Measurements from ENCODE around the gene CST5.
"Not testable (repeated sequence)": the region's sequence is repeated elsewhere in the genome, so short reads cannot be mapped to it uniquely, and the experiment has no call there.

Gene CST5

GRCh38 chr20:23881371-23881770 is 1.8 kb upstream of the CST5 start:
- no peak overlapping the region for H3K4me3 Mint-ChIP-seq
- H3K36me3 Mint-ChIP-seq (ENCODE audit: insufficient read depth): no peaks in the 10 kb centered on the region
- H3K27me3 Mint-ChIP-seq: no peaks in the 10 kb centered on the region
- no peak for DNase-seq (ENCODE audit: low spot score in 2 of 2)
- no peaks in the 10 kb centered on the region for H3K4me1 Mint-ChIP-seq
- no peaks in the 10 kb centered on the region for H3K9me3 Mint-ChIP-seq
- no peak for ATAC-seq (replicated peaks; ENCODE audit: extremely low read depth, poor library complexity, severe bottlenecking)
- H3K27ac Mint-ChIP-seq (ENCODE audit: low read depth): no peak overlapping the region

GRCh38 chr20:23880417-23880816 is 869 bp upstream of the CST5 start:
- Mint-ChIP-seq H3K4me1 (no peaks in the 10 kb centered on the region), H3K27me3 (no peaks in the 10 kb centered on the region), H3K9me3 (no peaks in the 10 kb centered on the region), H3K4me3 (no peak overlapping the region), H3K36me3 (ENCODE audit: insufficient read depth) (no peaks in the 10 kb centered on the region), H3K27ac (ENCODE audit: low read depth) (no peak overlapping the region)
- DNase-seq (ENCODE audit: low spot score in 2 of 2) (no peak), ATAC-seq (replicated peaks; ENCODE audit: extremely low read depth, poor library complexity, severe bottlenecking) (no peak)

DNA sequence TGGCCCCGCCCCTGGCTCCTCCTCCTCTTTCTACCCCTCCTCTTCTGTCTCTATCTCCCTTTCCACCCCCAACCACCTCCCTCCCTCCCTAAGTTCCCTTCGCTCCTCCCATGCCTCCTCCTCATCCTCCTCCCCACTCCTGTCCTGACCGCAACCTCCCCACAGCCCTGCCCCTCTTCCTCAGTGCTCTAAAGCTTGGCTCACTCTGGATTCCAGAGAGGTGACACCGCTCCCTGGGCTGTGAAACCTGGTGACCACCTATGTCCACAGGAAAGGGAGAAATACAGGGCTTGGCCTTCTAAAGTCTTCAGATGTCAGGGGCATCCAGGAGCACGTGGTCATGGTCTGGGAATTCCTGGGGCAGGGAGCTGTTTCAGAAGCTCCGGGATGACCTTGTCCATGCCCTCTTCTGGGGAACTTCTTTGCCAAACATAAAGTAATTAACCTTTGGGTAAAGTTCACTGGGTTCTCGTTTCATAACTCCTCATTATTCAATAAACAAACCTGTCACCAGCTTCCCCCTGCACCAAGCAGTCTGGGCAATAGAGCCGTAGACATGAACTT is 345 bp upstream of the CST5 start:
- DNase-seq (ENCODE audit: low spot score in 2 of 2): no peak
- Mint-ChIP-seq H3K4me3 (no peak overlapping the region), H3K4me1 (no peaks in the 10 kb centered on the region), H3K9me3 (no peaks in the 10 kb centered on the region), H3K27me3 (no peaks in the 10 kb centered on the region), H3K36me3 (ENCODE audit: insufficient read depth) (no peaks in the 10 kb centered on the region), H3K27ac (ENCODE audit: low read depth) (no peak overlapping the region)
- ATAC-seq (replicated peaks; ENCODE audit: extremely low read depth, poor library complexity, severe bottlenecking): no peak

- H3K9me3 Mint-ChIP-seq: no peaks in the 10 kb centered on the region
- no peaks in the 10 kb centered on the region for H3K36me3 Mint-ChIP-seq (ENCODE audit: insufficient read depth)
- no peak overlapping the region for H3K4me3 Mint-ChIP-seq
- DNase-seq (ENCODE audit: low spot score in 2 of 2) (no peak), ATAC-seq (replicated peaks; ENCODE audit: extremely low read depth, poor library complexity, severe bottlenecking) (no peak)
- no peaks in the 10 kb centered on the region for H3K27me3 Mint-ChIP-seq
- no peaks in the 10 kb centered on the region for H3K4me1 Mint-ChIP-seq
- H3K27ac Mint-ChIP-seq (ENCODE audit: low read depth): no peak overlapping the region
These were observed 761 bp downstream of the CST5 start for GRCh38 chr20:23878787-23879186.

- not testable (repeated sequence) for H3K27me3 Mint-ChIP-seq; H3K36me3 Mint-ChIP-seq (ENCODE audit: insufficient read depth); ATAC-seq (replicated peaks; ENCODE audit: extremely low read depth, poor library complexity, severe bottlenecking); H3K4me3 Mint-ChIP-seq; H3K9me3 Mint-ChIP-seq; H3K27ac Mint-ChIP-seq (ENCODE audit: low read depth); H3K4me1 Mint-ChIP-seq; DNase-seq (ENCODE audit: low spot score in 2 of 2)
These were observed 1.5 kb downstream of the CST5 start for GRCh38 chr20:23878016-23878542.

GRCh38 chr20:23877524-23877923 is 2.0 kb downstream of the CST5 start:
- Mint-ChIP-seq H3K27me3 (no peaks in the 10 kb centered on the region), H3K27ac (ENCODE audit: low read depth) (no peak overlapping the region), H3K9me3 (no peaks in the 10 kb centered on the region), H3K4me3 (no peak overlapping the region), H3K36me3 (ENCODE audit: insufficient read depth) (no peaks in the 10 kb centered on the region), H3K4me1 (no peaks in the 10 kb centered on the region)
- DNase-seq (ENCODE audit: low spot score in 2 of 2) (no peak), ATAC-seq (replicated peaks; ENCODE audit: extremely low read depth, poor library complexity, severe bottlenecking) (no peak)

DNA sequence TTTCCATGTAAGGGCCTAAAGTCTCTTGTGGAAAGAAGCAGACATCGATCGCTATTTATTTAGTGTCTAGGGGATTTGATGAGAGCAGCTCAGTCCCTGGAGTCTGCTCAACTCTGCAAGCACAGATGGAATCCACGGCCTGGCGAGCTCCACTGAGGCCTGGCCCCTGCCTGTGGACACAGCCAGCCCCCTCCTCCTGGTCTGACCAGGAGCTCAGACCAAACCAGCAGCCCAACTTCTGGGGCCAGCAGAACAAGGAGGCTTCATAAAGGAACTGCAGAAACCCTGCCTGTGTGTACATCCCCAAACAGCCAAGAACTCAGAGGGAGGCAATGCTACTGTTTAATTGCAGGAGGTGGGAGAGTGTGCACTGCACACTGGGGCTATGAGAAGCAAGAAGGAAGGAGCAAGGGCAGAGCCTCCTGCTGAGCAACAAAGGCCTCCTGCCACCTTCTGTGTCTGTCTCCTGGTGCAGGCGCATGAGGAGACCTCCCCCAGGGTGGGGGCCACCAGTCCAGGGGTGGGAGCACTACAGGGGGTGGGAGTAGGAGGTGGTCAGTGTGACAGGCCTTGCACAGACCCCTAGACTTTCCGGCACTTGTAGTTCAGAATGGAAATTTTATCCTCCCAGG is 3.8 kb downstream of the CST5 start:
- DNase-seq (ENCODE audit: low spot score in 2 of 2) (no peak), ATAC-seq (replicated peaks; ENCODE audit: extremely low read depth, poor library complexity, severe bottlenecking) (no peak)
- Mint-ChIP-seq H3K4me3 (no peak overlapping the region), H3K27ac (ENCODE audit: low read depth) (no peak overlapping the region), H3K4me1 (no peaks in the 10 kb centered on the region), H3K36me3 (ENCODE audit: insufficient read depth) (no peaks in the 10 kb centered on the region), H3K9me3 (no peaks in the 10 kb centered on the region), H3K27me3 (peaks cover 2% of the 10 kb centered on the region)

- H3K36me3 Mint-ChIP-seq (ENCODE audit: insufficient read depth): no peaks in the 10 kb centered on the region
- ATAC-seq (replicated peaks; ENCODE audit: extremely low read depth, poor library complexity, severe bottlenecking) (no peak), DNase-seq (ENCODE audit: low spot score in 2 of 2) (no peak)
- H3K4me1 Mint-ChIP-seq: no peaks in the 10 kb centered on the region
- H3K9me3 Mint-ChIP-seq: no peaks in the 10 kb centered on the region
- H3K27me3 Mint-ChIP-seq: peaks cover 11% of the 10 kb centered on the region
- no peak overlapping the region for H3K4me3 Mint-ChIP-seq
- no peak overlapping the region for H3K27ac Mint-ChIP-seq (ENCODE audit: low read depth)
These were observed 4.8 kb downstream of the CST5 start for GRCh38 chr20:23874747-23875146.

DNA sequence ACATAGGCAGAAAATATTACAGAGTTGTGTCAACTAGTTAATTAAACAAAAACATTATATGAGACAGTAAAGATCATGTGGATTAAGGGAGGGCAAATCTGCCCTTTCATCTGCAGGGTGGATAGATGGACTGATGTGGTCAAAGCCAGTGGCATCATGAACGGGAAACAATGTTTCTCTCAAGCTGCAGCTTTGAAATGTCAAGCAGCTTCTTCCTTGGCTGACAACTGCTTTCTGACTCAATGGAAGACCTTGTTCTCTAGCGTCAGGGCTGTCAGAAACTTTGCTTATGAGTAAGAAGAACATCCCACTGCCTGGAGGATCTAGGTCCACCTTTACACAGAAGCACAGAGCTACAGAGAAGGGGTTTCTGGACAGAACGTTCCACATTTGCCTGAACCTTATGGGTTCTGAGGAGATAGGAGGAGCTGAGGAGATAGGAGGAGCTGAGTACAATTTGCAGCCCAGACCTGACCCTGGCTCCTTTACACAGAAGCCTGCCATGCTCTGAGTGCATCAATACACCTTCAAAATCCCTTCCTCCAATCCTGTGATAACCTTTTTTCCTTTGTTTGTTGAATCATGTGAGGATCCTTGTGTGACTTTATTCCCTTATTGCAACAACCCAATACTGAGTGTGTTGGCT is 6.1 kb downstream of the CST5 start:
- no peaks in the 10 kb centered on the region for H3K36me3 Mint-ChIP-seq (ENCODE audit: insufficient read depth)
- H3K27me3 Mint-ChIP-seq: peaks cover 24% of the 10 kb centered on the region
- no peaks in the 10 kb centered on the region for H3K9me3 Mint-ChIP-seq
- no peak for ATAC-seq (replicated peaks; ENCODE audit: extremely low read depth, poor library complexity, severe bottlenecking)
- no peak overlapping the region for H3K4me3 Mint-ChIP-seq
- DNase-seq (ENCODE audit: low spot score in 2 of 2): no peak
- no peak overlapping the region for H3K27ac Mint-ChIP-seq (ENCODE audit: low read depth)
- H3K4me1 Mint-ChIP-seq: no peaks in the 10 kb centered on the region

DNA sequence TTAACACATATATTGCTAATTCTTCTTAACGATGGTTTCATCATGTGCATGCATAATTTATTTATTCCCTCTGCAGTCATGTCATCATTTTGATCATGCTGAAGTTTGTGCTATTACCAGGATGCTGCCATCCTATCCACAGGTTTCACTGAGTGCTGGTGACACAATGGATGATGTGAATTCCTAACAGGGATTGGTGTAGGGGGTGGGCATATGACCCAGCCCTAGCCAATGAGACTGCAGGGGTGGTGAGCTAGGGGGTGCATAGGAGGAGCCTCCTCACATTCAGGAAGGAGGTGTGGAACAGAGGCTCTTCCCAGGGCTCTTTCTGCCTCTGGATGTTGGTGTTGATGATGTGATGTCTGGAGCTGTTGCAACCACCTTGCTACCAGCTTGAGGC is 7.5 kb downstream of the CST5 start:
- no peak overlapping the region for H3K4me3 Mint-ChIP-seq
- H3K4me1 Mint-ChIP-seq: no peaks in the 10 kb centered on the region
- H3K27me3 Mint-ChIP-seq: peaks cover 38% of the 10 kb centered on the region
- no peaks in the 10 kb centered on the region for H3K9me3 Mint-ChIP-seq
- no peaks in the 10 kb centered on the region for H3K36me3 Mint-ChIP-seq (ENCODE audit: insufficient read depth)
- H3K27ac Mint-ChIP-seq (ENCODE audit: low read depth): no peak overlapping the region
- no peak for ATAC-seq (replicated peaks; ENCODE audit: extremely low read depth, poor library complexity, severe bottlenecking)
- no peak for DNase-seq (ENCODE audit: low spot score in 2 of 2)

DNA sequence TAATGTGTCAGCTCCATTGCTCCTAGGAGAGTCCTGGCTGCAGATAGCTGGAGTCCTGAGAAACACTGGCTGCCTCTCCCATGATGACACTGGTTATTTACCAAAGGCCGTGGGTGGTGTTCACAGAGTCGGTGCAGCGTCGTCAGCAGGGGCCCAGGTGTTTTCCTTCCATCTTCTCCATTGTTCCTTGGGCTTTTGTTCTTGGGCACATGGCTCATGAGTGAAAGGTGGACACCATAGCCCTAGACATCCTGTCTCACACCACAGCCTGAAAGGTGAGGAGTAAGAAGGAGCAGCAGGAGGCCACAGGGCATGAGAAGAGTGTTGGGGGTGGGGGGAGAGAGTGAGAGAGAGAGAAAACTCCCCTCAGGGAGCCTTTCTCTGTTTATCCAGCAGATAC is 9.1 kb downstream of the CST5 start:
- Mint-ChIP-seq H3K9me3 (no peaks in the 10 kb centered on the region), H3K27me3 (peaks cover 54% of the 10 kb centered on the region), H3K4me3 (no peak overlapping the region), H3K36me3 (ENCODE audit: insufficient read depth) (no peaks in the 10 kb centered on the region), H3K27ac (ENCODE audit: low read depth) (no peak overlapping the region), H3K4me1 (no peaks in the 10 kb centered on the region)
- no peak for DNase-seq (ENCODE audit: low spot score in 2 of 2)
- no peak for ATAC-seq (replicated peaks; ENCODE audit: extremely low read depth, poor library complexity, severe bottlenecking)

- Mint-ChIP-seq H3K27ac (ENCODE audit: low read depth) (no peak overlapping the region), H3K27me3 (peaks cover 55% of the 10 kb centered on the region), H3K36me3 (ENCODE audit: insufficient read depth) (no peaks in the 10 kb centered on the region), H3K4me1 (no peaks in the 10 kb centered on the region), H3K9me3 (no peaks in the 10 kb centered on the region), H3K4me3 (no peak overlapping the region)
- no peak for DNase-seq (ENCODE audit: low spot score in 2 of 2)
- ATAC-seq (replicated peaks; ENCODE audit: extremely low read depth, poor library complexity, severe bottlenecking): no peak
These were observed 10.0 kb downstream of the CST5 start for GRCh38 chr20:23869520-23869919.

GRCh38 chr20:23868321-23868720 is 11.2 kb downstream of the CST5 start:
- no peak for DNase-seq (ENCODE audit: low spot score in 2 of 2)
- H3K27me3 Mint-ChIP-seq: peaks cover 55% of the 10 kb centered on the region
- no peaks in the 10 kb centered on the region for H3K9me3 Mint-ChIP-seq

More at GRCh38 chr20:23868321-23868720, 11.2 kb downstream of the CST5 start:
- Mint-ChIP-seq H3K4me3 (no peak overlapping the region), H3K36me3 (ENCODE audit: insufficient read depth) (no peaks in the 10 kb centered on the region), H3K4me1 (no peaks in the 10 kb centered on the region), H3K27ac (ENCODE audit: low read depth) (no peak overlapping the region)
- no peak for ATAC-seq (replicated peaks; ENCODE audit: extremely low read depth, poor library complexity, severe bottlenecking)
